Esophagus muscularis mucosa (tissue), 4 donors: ENCODE results near the gene MATK. TPM values are rescaled to one million over a fixed set of nuclear protein-coding genes. Genes with fewer than 3 reads are reported as not detected.

Experiments used
- DNase-seq: peaks from one replicate; pipeline ENCODE4 v3.0.0-alpha.2; 2017; ENCODE audit errors: extremely low spot score
- H3K27ac ChIP-seq, 4 donors: fragments of 200-600 bp; sonication (generic); replicated peaks in 1 of 4; 1 replicate in 3 of 4; 2 replicates in 1 of 4; pipeline ENCODE4 v1.5.1; 2016 to 2019; ENCODE audit warnings: mild to moderate bottlenecking in 1 of 4
- H3K27me3 ChIP-seq, 4 donors: fragments of 200-600 bp; sonication (generic); one replicate each; pipeline versions ENCODE4 v1.5.1 to v1.6.0; 2016 to 2019
- H3K36me3 ChIP-seq, 4 donors: fragments of 200-600 bp; sonication (generic); one replicate each; pipeline ENCODE4 v1.5.1; 2016 to 2019
- H3K4me1 ChIP-seq, 4 donors: fragments of 200-600 bp; sonication (generic); one replicate each; pipeline ENCODE4 v1.5.1; 2016 to 2019
- H3K4me3 ChIP-seq, 4 donors: fragments of 200-600 bp; sonication (generic); 1 replicate in 2 of 4; 2 replicates in 2 of 4; pipeline ENCODE4 v1.5.1; 2016 to 2019; ENCODE audit warnings: mild to moderate bottlenecking in 4 of 4, moderate library complexity in 1 of 4
- H3K9me3 ChIP-seq, 4 donors: fragments of 200-600 bp; sonication (generic); 1 replicate in 3 of 4; 2 replicates in 1 of 4; pipeline ENCODE4 v1.5.1; 2016 to 2019
- EP300 ChIP-seq: sonication (generic); formaldehyde crosslinking; IDR thresholded peaks from one replicate; pipeline ENCODE4 v1.6.1; 2017; ENCODE audit warnings: antibody characterized with exemption
- POLR2A ChIP-seq: fragments of 450-650 bp; IDR thresholded peaks from one replicate; pipeline ENCODE4 v1.6.1; 2017; ENCODE audit warnings: antibody characterized with exemption, moderate library complexity, mild to moderate bottlenecking, low read depth
- POLR2AphosphoS5 ChIP-seq, 2 donors: sonication (generic); formaldehyde crosslinking; IDR thresholded peaks; one replicate each; pipeline ENCODE4 v1.6.1; 2017; ENCODE audit warnings: antibody characterized with exemption in 2 of 2
- WGBS: methylation state at CpG from one replicate; pipeline ENCODE4 v1.1.5; 2018; 5-methylcytosine and 5-hydroxymethylcytosine counted together
- intact Hi-C: fragments of 100-400 bp; cut with DNase I; formaldehyde crosslinking; loops from one replicate; pipeline ENCODE4 v1.15.1; 2023
- total RNA-seq, 4 donors: library from RNA; depleted of rRNA; stranded (reverse); fragments of >200 nt; gene quantifications; one replicate each; pipeline versions ENCODE4 v1.1.0 to v1.2.1, GENCODE V29; 2016
- TF ChIP-seq, protein P1 (sequence below), 3 experiments: fragments of 200-600 bp in 2 of 3; fragments of 450-650 bp in 1 of 3; sonication (generic) in 2 of 3; IDR thresholded peaks; one replicate each; pipeline ENCODE4 v1.5.1; 2017 to 2019; ENCODE audit warnings: antibody characterized with exemption in 3 of 3, mild to moderate bottlenecking in 2 of 3, moderate library complexity in 1 of 3

The MATK gene
- total RNA-seq, 4 donors from 2014 or later = 0.13 to 2.9 (median 1.8) TPM

DNA sequence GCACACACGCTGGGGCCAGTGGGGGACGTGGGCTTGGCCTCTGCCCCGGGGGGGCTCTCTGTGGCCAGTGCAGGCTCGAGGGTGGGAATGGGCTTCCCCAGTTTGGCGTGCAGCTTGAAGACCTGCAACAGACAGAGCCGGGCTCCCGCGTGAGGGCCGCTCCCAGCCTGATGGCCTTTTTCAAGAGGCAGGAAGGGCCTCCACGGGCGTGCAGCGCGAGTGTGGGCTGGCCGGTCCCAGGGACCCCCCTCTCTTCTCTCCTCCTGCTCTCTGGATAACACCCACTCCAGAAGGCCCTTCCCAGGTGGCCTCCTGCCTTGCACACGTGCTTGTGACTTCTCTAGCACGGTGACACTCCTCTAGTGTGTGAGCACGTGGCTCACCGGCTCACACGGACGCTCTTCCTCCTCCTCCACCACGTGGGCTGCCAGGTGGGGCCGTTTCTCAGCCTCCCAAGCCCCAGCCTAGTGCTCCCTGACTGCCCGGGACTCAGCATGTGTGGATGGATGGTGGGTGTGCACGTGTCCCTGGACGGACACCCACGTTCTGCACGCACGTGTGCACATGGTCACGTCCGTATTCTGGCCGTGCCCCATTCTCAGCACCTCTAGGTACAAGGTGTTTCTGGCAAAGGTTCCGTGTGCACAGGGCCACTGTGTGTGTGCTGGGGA is 39.2 kb upstream of the MATK start:
- DNase-seq = no peak
- Histone ChIP-seq H3K9me3 (no peaks in the 10 kb centered on the region), H3K27me3 (peaks cover 0 to 20% (median 0%) of the 10 kb centered on the region in 4 donors), H3K27ac (no peak overlapping the region), H3K4me1 (peaks cover 4 to 7% (median 5%) of the 10 kb centered on the region in 4 donors), H3K36me3 (no peaks in the 10 kb centered on the region), H3K4me3 (no peak overlapping the region)
- intact Hi-C loops = no loop called here
- WGBS = 80% methylated on average over 26 of the region's 32 CpGs
- TF ChIP-seq, protein P1, sequence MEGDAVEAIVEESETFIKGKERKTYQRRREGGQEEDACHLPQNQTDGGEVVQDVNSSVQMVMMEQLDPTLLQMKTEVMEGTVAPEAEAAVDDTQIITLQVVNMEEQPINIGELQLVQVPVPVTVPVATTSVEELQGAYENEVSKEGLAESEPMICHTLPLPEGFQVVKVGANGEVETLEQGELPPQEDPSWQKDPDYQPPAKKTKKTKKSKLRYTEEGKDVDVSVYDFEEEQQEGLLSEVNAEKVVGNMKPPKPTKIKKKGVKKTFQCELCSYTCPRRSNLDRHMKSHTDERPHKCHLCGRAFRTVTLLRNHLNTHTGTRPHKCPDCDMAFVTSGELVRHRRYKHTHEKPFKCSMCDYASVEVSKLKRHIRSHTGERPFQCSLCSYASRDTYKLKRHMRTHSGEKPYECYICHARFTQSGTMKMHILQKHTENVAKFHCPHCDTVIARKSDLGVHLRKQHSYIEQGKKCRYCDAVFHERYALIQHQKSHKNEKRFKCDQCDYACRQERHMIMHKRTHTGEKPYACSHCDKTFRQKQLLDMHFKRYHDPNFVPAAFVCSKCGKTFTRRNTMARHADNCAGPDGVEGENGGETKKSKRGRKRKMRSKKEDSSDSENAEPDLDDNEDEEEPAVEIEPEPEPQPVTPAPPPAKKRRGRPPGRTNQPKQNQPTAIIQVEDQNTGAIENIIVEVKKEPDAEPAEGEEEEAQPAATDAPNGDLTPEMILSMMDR (IDR thresholded peaks at IDR 0.05) = no peak
- no peak for TF ChIP-seq EP300
- TF ChIP-seq POLR2AphosphoS5 (IDR thresholded peaks at IDR 0.05) = no peak
- TF ChIP-seq POLR2A = no peak

DNA sequence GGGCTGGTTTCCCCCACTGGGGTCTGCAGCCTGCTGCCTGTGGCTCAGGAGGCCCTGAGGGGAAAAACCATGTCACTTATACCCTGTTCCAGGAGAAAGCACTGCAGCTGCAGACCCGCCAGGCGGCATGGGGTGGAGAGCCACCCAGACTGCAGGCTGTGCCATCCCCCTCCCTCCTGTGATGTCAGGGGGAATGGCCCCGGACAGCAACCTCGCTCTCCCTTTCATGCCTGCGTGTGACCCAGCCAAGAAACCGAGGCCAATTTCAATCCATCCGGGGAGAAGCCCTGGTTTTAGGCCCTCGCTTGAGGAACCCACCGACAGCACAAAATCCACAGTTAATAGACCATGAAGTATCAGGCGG is 37.2 kb upstream of the MATK start:
- intact Hi-C loops = no loop called here
- 86% methylated on average over 5 of the region's 10 CpGs for WGBS
- Histone ChIP-seq H3K27ac (no peak overlapping the region), H3K4me1 (peaks cover 4 to 7% (median 5%) of the 10 kb centered on the region in 4 donors), H3K36me3 (no peaks in the 10 kb centered on the region), H3K27me3 (peaks cover 0 to 20% (median 0%) of the 10 kb centered on the region in 4 donors), H3K9me3 (no peaks in the 10 kb centered on the region), H3K4me3 (no peak overlapping the region)
- no peak for TF ChIP-seq POLR2A
- no peak for TF ChIP-seq EP300
- TF ChIP-seq POLR2AphosphoS5 (IDR thresholded peaks at IDR 0.05) = no peak
- TF ChIP-seq, protein P1 (IDR thresholded peaks at IDR 0.05) = no peak
- DNase-seq = no peak

DNA sequence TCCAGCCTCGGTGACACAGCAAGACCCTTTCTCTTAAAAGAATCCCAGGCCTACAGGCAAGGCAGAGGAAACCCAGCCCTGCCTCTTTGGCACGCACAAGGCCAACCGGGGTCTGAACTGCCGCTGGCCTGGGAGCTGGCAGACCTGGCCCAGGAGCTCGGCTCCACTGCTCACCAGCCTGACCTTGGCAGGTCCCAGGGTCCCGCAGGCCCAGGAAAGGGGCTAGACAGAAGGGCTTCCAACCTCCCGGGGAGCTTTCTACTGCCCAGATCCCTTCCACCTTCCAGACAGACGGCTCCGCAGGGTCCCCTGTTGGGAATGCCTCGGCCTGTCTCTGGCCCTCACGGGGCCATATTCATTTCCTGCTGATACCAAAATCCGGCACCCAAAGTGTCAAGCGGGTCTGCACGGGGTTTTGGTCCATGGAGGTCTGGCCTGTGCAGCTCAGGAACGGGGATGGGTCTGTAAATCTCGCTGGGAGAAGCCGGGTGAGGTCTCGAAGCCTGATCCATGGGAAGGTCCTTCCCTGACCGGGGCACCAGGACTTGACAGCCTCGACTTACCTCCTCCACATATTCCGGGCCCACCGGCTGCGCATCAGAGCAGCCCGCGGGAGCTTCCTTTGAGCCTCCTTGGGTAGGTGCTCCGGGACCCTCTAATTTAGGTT is 36.6 kb upstream of the MATK start:
- no peak overlapping the region for H3K4me3 ChIP-seq
- intact Hi-C loops = no loop called here
- H3K36me3 ChIP-seq = no peaks in the 10 kb centered on the region
- TF ChIP-seq POLR2A (no peak), POLR2AphosphoS5 (IDR thresholded peaks at IDR 0.05) (no peak), EP300 (no peak)
- TF ChIP-seq, protein P1 (IDR thresholded peaks at IDR 0.05) = no peak
- no peaks in the 10 kb centered on the region for H3K9me3 ChIP-seq
- H3K27me3 ChIP-seq = peaks cover 0 to 20% (median 0%) of the 10 kb centered on the region in 4 donors
- WGBS = 90% methylated on average over 20 of the region's 26 CpGs
- peaks cover 2 to 7% (median 5%) of the 10 kb centered on the region in 4 donors for H3K4me1 ChIP-seq
- DNase-seq = no peak
- no peak overlapping the region for H3K27ac ChIP-seq

DNA sequence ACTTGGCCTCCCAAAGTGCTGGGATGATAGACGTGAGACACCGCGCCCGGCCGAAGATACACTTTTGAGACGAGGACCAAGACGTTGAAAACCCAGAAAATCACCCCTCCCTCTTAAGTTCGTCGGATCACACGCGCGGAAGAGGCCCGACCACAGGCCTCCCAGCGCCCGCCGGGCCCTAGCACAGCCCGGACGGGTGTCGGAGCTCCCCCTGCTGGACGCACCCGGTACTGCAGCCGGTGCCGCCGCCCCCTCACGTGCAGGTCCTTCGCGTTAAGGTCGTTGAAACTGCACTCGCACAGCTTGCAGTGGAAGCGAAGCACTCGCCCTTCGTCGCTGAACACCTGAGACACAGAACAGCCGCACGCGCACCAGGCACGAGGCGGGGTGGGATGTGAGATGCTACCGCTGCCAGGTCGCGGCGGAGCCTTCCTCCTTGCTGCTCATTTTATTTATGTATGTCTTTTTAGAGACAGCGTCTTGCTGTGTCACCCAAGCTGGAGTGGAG is 35.7 kb upstream of the MATK start:
- Histone ChIP-seq H3K27me3 (peaks cover 0 to 19% (median 0%) of the 10 kb centered on the region in 4 donors), H3K9me3 (no peaks in the 10 kb centered on the region), H3K4me3 (no peak overlapping the region), H3K36me3 (no peaks in the 10 kb centered on the region), H3K27ac (no peak overlapping the region), H3K4me1 (peaks cover 0 to 7% (median 5%) of the 10 kb centered on the region in 4 donors)
- TF ChIP-seq POLR2AphosphoS5 (IDR thresholded peaks at IDR 0.05) (peak in 1 of 2 donors; percentile 33), EP300 (no peak), POLR2A (no peak)
- TF ChIP-seq, protein P1 (IDR thresholded peaks at IDR 0.05) = peak in 2 of 3 experiments; percentile 94 to 95
- no peak for DNase-seq
- intact Hi-C loops = no loop called here
- 29% methylated on average over 5 of the region's 43 CpGs for WGBS
